GM19099 (cell line): ENCODE data around the gene SLAMF6.

Source experiments
- POLR2A ChIP-seq: IDR thresholded peaks from 3 replicates; pipeline ENCODE4 v1.6.1; 2011; ENCODE audit warnings: low read depth; ENCODE audit not compliant: insufficient read length; ENCODE audit errors: extremely low read depth

The SLAMF6 gene

GRCh38 chr1:160520582-160520981, 2.5 kb downstream of the SLAMF6 start:
- TF ChIP-seq POLR2A, result no peak

- TF ChIP-seq POLR2A, result peak; percentile 33
Observed at GRCh38 chr1:160519642-160520435, 3.2 kb downstream of the SLAMF6 start.

- no peak for TF ChIP-seq POLR2A
Observed at GRCh38 chr1:160504651-160505050, 18.4 kb downstream of the SLAMF6 start.

- TF ChIP-seq POLR2A, result no peak
Observed at GRCh38 chr1:160503087-160503486, 20.0 kb downstream of the SLAMF6 start.

GRCh38 chr1:160500321-160500990, 22.6 kb downstream of the SLAMF6 start:
- no peak for TF ChIP-seq POLR2A

GRCh38 chr1:160499631-160500030, 23.4 kb downstream of the SLAMF6 start:
- TF ChIP-seq POLR2A, result no peak

GRCh38 chr1:160496334-160496733, 26.7 kb downstream of the SLAMF6 start:
- TF ChIP-seq POLR2A, result no peak

- no peak for TF ChIP-seq POLR2A
Observed at GRCh38 chr1:160494620-160495019, 28.4 kb downstream of the SLAMF6 start.

GRCh38 chr1:160492617-160493016, 30.4 kb downstream of the SLAMF6 start:
- TF ChIP-seq POLR2A, result no peak

- TF ChIP-seq POLR2A, result no peak
Observed at GRCh38 chr1:160491981-160492380, 31.1 kb downstream of the SLAMF6 start.

GRCh38 chr1:160491017-160491416, 32.0 kb downstream of the SLAMF6 start:
- no peak for TF ChIP-seq POLR2A

- no peak for TF ChIP-seq POLR2A
Observed at GRCh38 chr1:160489513-160490261, 33.4 kb downstream of the SLAMF6 start.

GRCh38 chr1:160488347-160489058, 34.6 kb downstream of the SLAMF6 start:
- no peak for TF ChIP-seq POLR2A

GRCh38 chr1:160486453-160486852, 36.6 kb downstream of the SLAMF6 start:
- no peak for TF ChIP-seq POLR2A
